GM19438 (cell line): ENCODE measurements around the gene GAGE10.
"Not testable (repeated sequence)": the region's sequence is repeated elsewhere in the genome, so short reads cannot be mapped to it uniquely, and the experiment has no call there.

Source experiments
- ATAC-seq: cut with Tn5 transposase; IDR thresholded peaks from one replicate; pipeline ENCODE4 v1.9.1; 2021; ENCODE audit warnings: low read depth; ENCODE audit not compliant: unreplicated experiment

GAGE10 gene

GRCh38 chrX:49276207-49276606, 27.2 kb upstream of the GAGE10 start:
- ATAC-seq: no peak

GRCh38 chrX:49276671-49277534, 26.5 kb upstream of the GAGE10 start:
- ATAC-seq: no peak

- ATAC-seq: no peak
Observed at GRCh38 chrX:49277535-49277830, 26.0 kb upstream of the GAGE10 start.

- no peak for ATAC-seq
Observed at GRCh38 chrX:49278081-49278480, 25.4 kb upstream of the GAGE10 start.

GRCh38 chrX:49282647-49283011, 20.8 kb upstream of the GAGE10 start:
- ATAC-seq: no peak

GRCh38 chrX:49284212-49284611, 19.2 kb upstream of the GAGE10 start:
- ATAC-seq: no peak

GRCh38 chrX:49286136-49286535, 17.3 kb upstream of the GAGE10 start:
- ATAC-seq: no peak

GRCh38 chrX:49286581-49286980, 16.9 kb upstream of the GAGE10 start:
- no peak for ATAC-seq

- ATAC-seq: no peak
Observed at GRCh38 chrX:49287665-49288064, 15.8 kb upstream of the GAGE10 start.

GRCh38 chrX:49290215-49290614, 13.2 kb upstream of the GAGE10 start:
- no peak for ATAC-seq

- peak; percentile 70 for ATAC-seq
Observed at GRCh38 chrX:49291615-49292337, 11.7 kb upstream of the GAGE10 start.

GRCh38 chrX:49292400-49293362, 10.8 kb upstream of the GAGE10 start:
- no peak for ATAC-seq

- ATAC-seq: not testable (repeated sequence)
Observed at GRCh38 chrX:49299293-49299692, 4.2 kb upstream of the GAGE10 start.

- no peak for ATAC-seq
Observed at GRCh38 chrX:49300703-49301102, 2.7 kb upstream of the GAGE10 start.

GRCh38 chrX:49307775-49308174, 4.3 kb downstream of the GAGE10 start:
- ATAC-seq: not testable (repeated sequence)

- ATAC-seq: no peak
Observed at GRCh38 chrX:49308604-49309269, 5.3 kb downstream of the GAGE10 start.

GRCh38 chrX:49309401-49309981, 6.0 kb downstream of the GAGE10 start:
- ATAC-seq: no peak

GRCh38 chrX:49310371-49310770, 6.9 kb downstream of the GAGE10 start:
- ATAC-seq: no peak

GRCh38 chrX:49312176-49312575, 8.7 kb downstream of the GAGE10 start:
- ATAC-seq: no peak

- no peak for ATAC-seq
Observed at GRCh38 chrX:49316085-49316484, 12.6 kb downstream of the GAGE10 start.
